Measurements from ENCODE around the gene UGT3A1.

- TF ChIP-seq POLR2A (IDR thresholded peaks at IDR 0.05) (no peak), CTCF (IDR thresholded peaks at IDR 0.05 in 4 of 5, conservative IDR thresholded peaks at IDR 0.05 in 1 of 5) (no peak)
These were observed 42.3 kb upstream of the UGT3A1 start for GRCh38 chr5:36033486-36033885.
